ENCODE data around the gene ACSF3.

GRCh38 chr16:89050119-89050867, 43.4 kb upstream of the ACSF3 start:
- TF ChIP-seq, protein P1, sequence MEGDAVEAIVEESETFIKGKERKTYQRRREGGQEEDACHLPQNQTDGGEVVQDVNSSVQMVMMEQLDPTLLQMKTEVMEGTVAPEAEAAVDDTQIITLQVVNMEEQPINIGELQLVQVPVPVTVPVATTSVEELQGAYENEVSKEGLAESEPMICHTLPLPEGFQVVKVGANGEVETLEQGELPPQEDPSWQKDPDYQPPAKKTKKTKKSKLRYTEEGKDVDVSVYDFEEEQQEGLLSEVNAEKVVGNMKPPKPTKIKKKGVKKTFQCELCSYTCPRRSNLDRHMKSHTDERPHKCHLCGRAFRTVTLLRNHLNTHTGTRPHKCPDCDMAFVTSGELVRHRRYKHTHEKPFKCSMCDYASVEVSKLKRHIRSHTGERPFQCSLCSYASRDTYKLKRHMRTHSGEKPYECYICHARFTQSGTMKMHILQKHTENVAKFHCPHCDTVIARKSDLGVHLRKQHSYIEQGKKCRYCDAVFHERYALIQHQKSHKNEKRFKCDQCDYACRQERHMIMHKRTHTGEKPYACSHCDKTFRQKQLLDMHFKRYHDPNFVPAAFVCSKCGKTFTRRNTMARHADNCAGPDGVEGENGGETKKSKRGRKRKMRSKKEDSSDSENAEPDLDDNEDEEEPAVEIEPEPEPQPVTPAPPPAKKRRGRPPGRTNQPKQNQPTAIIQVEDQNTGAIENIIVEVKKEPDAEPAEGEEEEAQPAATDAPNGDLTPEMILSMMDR (IDR thresholded peaks at IDR 0.05 in 4 of 5, conservative IDR thresholded peaks at IDR 0.05 in 1 of 5) = no peak
- TF ChIP-seq POLR2A (IDR thresholded peaks at IDR 0.05) = no peak

Measured in gastrocnemius medialis (tissue), 4 donors.